Muscle layer of duodenum (tissue), 2 donors: ENCODE results near the gene ADAMTSL4.
"Not testable (repeated sequence)": the region's sequence is repeated elsewhere in the genome, so short reads cannot be mapped to it uniquely, and the experiment has no call there.

Source experiments
- H3K27ac ChIP-seq: one replicate; pipeline ENCODE4 v1.7.0; 2013; ENCODE audit warnings: mild to moderate bottlenecking, low read length
- H3K27me3 ChIP-seq: one replicate; pipeline ENCODE4 v1.7.0; 2013; ENCODE audit warnings: low read depth, mild to moderate bottlenecking, control low read depth, low read length
- H3K36me3 ChIP-seq, 2 donors: one replicate each; pipeline ENCODE4 v1.7.0; 2013; ENCODE audit warnings: low read length in 2 of 2, control low read depth in 1 of 2, mild to moderate bottlenecking in 1 of 2; ENCODE audit not compliant: insufficient read depth in 2 of 2, control insufficient read depth in 1 of 2
- H3K4me1 ChIP-seq, 2 donors: one replicate each; pipeline ENCODE4 v1.7.0; 2013; ENCODE audit warnings: low read length in 2 of 2, mild to moderate bottlenecking in 2 of 2, control low read depth in 1 of 2, moderate library complexity in 1 of 2; ENCODE audit not compliant: insufficient read depth in 2 of 2, control insufficient read depth in 1 of 2
- H3K4me3 ChIP-seq, 2 donors: one replicate each; pipeline ENCODE4 v1.7.0; 2013; ENCODE audit warnings: low read length in 2 of 2, low read depth in 1 of 2, mild to moderate bottlenecking in 1 of 2
- H3K9me3 ChIP-seq, 2 donors: one replicate each; pipeline ENCODE4 v1.7.0; 2013; ENCODE audit warnings: low read length in 2 of 2, control low read depth in 1 of 2, mild to moderate bottlenecking in 1 of 2; ENCODE audit not compliant: control insufficient read depth in 1 of 2
- donor health status: healthy.

The ADAMTSL4 gene

DNA sequence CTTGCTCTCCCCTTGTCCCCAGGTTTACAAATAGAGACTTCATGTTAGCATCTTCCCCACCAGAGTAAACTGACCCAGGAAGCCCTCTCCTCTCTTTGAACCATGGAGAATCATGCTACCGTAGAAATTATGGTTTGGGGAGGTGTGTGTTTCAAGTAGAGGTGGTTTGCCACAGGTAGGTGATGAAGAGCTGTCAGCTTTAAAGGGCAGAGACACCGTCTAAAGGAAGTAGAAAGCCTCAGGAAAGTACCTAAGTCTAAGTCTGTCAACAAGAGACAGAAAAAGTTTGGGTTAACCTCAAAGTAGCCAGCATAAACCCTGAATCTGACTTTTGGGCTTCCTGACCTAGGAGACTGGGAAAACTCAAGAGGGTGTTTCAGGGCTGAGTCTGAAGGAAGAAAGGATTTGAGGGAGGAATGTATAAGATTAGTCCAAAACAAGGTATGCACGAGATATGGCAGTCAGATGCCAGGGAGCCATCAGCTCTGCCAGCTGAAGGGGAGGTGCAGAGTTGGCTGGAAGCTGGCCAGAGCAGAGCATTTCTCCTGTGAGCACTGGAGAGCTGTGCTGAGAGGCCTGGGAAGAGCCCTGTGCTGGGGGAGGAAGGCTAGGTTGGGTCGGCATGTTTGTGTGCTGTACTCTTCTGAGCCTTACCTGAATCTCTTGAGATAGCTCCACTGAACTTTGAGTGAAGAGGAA is 14.3 kb downstream of the ADAMTSL4 start:
- H3K27me3 ChIP-seq = no peaks in the 10 kb centered on the region
- H3K4me1 ChIP-seq = peaks cover 55 to 80% of the 10 kb centered on the region in 2 donors
- H3K27ac ChIP-seq = peak overlapping the region; percentile 100
- H3K4me3 ChIP-seq = peak overlapping the region; percentile 64 to 76
- no peaks in the 10 kb centered on the region for H3K9me3 ChIP-seq
- peaks cover 0 to 10% of the 10 kb centered on the region in 2 donors for H3K36me3 ChIP-seq

DNA sequence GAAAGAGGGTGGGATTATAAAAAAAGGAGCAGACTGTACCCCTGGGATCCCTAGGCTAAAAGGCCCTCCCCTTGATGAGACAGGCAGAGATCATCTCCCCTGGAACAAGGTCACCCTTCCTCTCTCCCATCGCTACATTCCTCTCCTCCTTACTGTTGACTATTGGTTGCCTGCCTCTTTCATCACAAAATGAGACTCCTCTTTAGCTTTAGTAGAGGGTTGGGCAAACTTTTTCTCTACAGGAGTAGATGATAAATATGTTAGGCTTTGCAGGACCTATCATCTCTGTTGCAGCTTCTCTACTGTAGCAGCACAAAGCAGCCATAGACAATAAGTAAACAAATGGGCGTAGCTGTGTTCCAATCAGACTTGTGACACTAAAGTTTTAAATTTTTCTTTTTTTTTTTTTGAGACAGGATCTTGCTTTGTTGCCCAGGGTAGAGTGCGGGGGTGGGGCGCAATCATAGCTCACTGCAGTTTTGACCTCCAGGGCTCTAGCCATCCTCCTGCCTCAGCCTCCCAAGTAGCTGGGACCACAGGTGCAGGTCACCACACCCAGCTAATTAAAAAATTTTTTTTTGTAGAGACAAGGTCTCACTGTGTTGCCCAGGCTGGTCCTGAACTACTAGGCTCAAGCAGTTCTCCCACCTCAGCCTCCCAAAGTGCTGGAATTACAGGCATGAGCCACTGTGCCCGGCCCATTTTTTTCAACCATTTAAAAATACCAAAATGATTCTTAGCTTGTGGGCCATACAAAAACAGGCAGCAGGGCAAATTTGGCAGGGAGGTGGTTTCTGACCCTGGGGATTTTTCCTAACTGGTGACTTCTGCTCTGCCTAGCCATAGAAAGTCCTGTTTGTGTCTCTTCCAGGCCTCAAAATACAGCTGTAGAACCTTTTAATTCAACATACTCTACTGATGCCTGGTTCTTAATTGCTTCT is 15.1 kb downstream of the ADAMTSL4 start:
- H3K27ac ChIP-seq = peak overlapping the region; percentile 100
- no peaks in the 10 kb centered on the region for H3K27me3 ChIP-seq
- no peaks in the 10 kb centered on the region for H3K9me3 ChIP-seq
- H3K36me3 ChIP-seq = peaks cover 0 to 10% of the 10 kb centered on the region in 2 donors
- peaks cover 59 to 80% of the 10 kb centered on the region in 2 donors for H3K4me1 ChIP-seq
- H3K4me3 ChIP-seq = peak overlapping the region; percentile 37 to 64

DNA sequence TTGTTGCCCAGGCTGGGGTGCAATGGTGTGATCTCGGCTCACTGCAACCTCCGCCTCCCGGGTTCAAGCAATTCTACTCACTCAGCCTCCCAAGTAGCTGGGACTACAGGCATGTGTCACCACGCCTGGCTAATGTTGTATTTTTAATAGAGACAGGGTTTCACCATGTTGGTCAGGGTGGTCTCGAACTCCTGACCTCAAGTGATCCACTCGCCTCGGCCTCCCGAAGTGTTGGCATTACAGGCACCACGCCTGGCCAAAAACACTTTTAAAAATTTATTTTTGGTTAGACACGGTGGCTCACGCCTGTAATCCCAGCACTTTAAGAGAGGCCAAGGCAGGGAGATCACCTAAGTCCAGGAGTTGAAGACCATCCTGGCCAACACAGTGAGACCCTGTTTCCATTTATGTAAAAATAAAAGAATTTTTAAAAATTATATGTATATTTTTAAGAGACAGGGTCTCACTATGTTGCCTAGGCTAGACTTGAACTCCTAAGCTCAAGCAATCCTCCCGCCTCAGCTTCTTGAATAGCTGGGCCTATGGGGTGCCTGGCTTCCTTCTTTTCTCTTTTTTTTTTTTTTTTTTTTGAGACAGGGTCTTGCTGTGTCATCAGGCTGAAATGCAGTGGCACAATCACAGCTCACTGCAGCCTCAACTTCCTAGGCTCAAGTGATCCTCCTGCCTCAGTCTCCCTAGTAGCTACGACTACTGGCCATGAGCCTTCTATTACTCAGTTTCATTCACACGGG is 16.2 kb downstream of the ADAMTSL4 start:
- Histone ChIP-seq H3K36me3 (peaks cover 0 to 16% of the 10 kb centered on the region in 2 donors), H3K27ac (peak overlapping the region; percentile 100), H3K4me1 (peaks cover 52 to 79% of the 10 kb centered on the region in 2 donors)
- not testable (repeated sequence) for H3K4me3 ChIP-seq, H3K27me3 ChIP-seq, H3K9me3 ChIP-seq

DNA sequence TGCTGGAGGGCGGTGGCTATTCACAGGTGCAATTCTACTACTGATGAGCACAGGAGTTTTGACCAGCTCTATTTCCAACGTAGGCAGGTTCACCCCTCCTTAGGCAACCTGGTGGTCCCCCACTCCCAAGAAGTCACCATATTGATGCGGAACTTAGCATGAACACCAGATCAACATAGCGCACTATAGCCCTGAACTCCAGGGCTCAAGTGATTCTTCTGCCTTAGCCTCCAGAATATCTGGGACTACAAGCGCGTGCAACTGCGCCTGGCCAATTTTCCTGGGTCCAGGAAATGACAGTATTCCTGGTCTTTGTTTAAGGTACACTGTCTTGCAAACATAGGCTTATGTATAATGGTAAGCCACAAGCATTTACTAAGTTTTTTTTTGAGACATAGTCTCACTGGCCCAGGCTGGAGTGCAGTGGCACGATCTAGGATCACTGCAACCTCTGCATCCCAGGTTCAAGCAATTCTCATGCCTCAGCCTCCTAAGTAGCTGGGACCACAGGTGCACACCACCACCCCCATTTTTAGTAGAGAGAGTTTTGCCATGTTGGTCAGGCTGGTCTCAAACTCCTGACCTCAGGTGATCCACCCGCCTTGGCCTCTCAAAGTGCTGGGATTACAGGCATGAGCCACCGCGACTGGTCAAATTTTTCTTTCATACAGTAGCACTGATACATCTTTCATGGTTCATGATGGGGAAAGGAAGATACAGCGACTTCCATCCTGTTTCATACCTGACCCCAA is 17.6 kb downstream of the ADAMTSL4 start:
- Histone ChIP-seq H3K9me3 (no peaks in the 10 kb centered on the region), H3K27me3 (no peaks in the 10 kb centered on the region), H3K4me1 (peaks cover 49 to 81% of the 10 kb centered on the region in 2 donors), H3K27ac (peak overlapping the region; percentile 88), H3K36me3 (peaks cover 0 to 20% of the 10 kb centered on the region in 2 donors), H3K4me3 (peak overlapping the region; percentile 45 to 52)

DNA sequence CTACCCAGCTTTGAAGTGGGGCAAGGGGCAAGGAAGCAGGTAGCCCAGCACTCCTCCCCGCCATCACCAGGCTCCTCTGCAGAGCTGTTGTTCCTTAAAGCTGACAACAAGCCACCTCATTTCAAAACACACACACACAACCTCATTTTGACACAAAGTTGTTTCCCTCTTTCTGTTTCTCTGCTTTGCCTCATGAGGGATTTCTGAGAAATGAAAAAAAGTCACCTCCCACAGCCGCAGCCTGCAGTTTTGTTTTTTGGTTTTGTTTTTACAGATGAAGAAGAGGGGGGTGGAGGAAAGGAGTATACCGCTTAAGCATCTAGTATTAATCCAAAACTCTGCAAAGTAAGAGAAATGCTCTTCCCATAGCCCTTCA is 18.1 kb downstream of the ADAMTSL4 start:
- H3K36me3 ChIP-seq = peaks cover 0 to 22% of the 10 kb centered on the region in 2 donors
- peak overlapping the region; percentile 45 to 52 for H3K4me3 ChIP-seq
- H3K4me1 ChIP-seq = peaks cover 46 to 84% of the 10 kb centered on the region in 2 donors
- H3K27me3 ChIP-seq = no peaks in the 10 kb centered on the region
- no peaks in the 10 kb centered on the region for H3K9me3 ChIP-seq
- H3K27ac ChIP-seq = peak overlapping the region; percentile 88

DNA sequence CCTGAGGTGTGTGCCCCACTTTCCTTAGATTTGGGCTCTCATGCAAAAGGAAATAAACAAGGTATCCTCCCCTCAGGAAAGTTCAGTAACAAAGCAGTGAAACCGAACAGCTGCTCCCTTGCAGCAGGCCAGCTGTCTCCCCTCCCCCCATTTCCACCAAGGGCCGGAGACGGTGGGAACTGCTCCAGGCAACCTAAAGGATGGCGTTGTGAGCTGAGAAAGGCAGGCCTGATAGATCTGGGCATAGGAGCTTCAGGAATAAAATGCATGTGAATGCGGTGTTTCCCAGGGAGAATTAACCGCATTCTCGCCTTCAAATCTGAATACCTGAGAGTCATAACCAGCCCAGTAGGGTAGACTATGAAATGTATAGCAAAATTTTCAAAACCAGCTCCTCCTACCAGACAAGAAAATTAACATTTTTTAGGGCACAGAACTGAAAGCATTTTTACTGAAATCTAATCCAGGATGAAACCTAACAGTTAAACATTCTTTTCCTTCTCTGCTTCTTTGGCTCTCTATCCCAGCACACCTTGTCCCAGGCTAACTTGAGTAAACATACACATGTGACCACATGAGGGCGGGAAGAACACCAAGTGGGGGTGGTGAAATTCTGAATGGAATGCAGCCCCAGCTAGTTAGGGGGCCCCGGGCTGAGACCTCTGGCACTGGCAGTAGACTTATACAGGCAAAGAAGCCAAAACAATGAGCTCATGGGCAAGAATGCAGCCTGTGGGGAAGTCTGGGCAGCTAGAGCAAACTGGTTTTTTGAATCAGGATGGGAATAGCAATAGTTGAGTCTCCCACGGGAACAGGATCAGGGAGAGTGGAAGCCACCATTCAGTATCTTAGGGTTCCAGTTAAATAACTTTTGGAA is 18.7 kb downstream of the ADAMTSL4 start:
- H3K36me3 ChIP-seq = peaks cover 4 to 25% of the 10 kb centered on the region in 2 donors
- H3K4me1 ChIP-seq = peaks cover 41 to 84% of the 10 kb centered on the region in 2 donors
- peak overlapping the region; percentile 88 for H3K27ac ChIP-seq
- no peaks in the 10 kb centered on the region for H3K27me3 ChIP-seq
- H3K4me3 ChIP-seq = peak overlapping the region; percentile 45 to 52
- no peaks in the 10 kb centered on the region for H3K9me3 ChIP-seq

DNA sequence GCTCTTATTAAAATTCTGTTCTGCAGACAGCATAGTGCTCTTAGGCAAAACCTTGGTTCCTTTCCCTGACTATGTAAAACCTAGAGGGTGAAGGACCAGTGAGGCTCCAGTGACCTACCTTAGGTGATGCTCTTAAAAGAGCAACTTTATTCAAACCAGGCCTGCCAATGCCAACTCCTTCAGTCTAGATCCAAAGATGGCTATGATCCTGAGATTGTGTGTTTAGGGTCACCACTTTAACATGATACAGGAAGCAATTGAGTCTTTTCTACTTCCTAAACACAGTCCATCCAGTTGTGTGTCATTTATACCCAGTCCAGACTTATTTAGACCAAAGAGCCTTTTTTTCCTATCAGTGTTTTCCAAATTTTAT is 19.4 kb downstream of the ADAMTSL4 start:
- Histone ChIP-seq H3K9me3 (no peaks in the 10 kb centered on the region), H3K36me3 (peaks cover 10 to 31% of the 10 kb centered on the region in 2 donors), H3K27ac (peak overlapping the region; percentile 88), H3K4me3 (peak overlapping the region; percentile 45 to 52), H3K27me3 (no peaks in the 10 kb centered on the region), H3K4me1 (peaks cover 36 to 84% of the 10 kb centered on the region in 2 donors)

DNA sequence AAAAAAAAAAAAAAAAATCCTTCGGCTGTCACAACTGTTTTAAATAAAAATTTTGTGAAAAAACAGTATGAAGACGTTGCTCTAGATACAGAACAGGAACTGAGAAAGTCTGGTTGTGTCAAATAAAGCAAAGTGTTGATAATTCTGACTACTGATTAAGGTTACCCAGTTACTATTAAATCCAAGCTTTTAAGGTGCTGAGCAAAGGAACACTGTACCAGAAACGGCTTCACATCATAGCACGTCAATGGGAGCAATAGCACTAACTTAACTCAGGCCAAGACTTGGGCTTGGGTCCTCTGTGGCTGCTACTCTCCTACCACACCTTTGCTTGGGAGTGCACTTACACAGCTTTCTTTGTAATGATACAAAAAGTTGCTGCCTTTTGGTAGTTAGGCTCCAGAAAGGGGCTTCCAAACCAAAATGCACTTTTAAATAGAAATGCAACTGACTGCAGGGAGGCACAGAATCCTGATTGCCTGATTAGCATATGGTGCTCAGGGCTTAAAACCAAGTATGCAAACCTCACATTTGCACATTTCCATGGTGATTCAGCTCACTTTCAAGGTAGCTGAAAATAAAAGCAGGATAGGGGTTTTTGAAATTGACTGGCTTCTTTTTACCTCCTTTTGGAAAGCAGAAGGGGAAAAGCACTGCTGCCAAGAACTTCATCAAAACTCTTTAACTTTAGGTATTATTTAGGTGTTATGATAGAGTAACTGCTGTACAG is 23.9 kb downstream of the ADAMTSL4 start:
- no peaks in the 10 kb centered on the region for H3K27me3 ChIP-seq
- H3K36me3 ChIP-seq = peaks cover 50 to 64% of the 10 kb centered on the region in 2 donors
- peak overlapping the region; percentile 35 to 46 for H3K4me3 ChIP-seq
- no peaks in the 10 kb centered on the region for H3K9me3 ChIP-seq
- H3K27ac ChIP-seq = peak overlapping the region; percentile 74
- peaks cover 23 to 66% of the 10 kb centered on the region in 2 donors for H3K4me1 ChIP-seq

DNA sequence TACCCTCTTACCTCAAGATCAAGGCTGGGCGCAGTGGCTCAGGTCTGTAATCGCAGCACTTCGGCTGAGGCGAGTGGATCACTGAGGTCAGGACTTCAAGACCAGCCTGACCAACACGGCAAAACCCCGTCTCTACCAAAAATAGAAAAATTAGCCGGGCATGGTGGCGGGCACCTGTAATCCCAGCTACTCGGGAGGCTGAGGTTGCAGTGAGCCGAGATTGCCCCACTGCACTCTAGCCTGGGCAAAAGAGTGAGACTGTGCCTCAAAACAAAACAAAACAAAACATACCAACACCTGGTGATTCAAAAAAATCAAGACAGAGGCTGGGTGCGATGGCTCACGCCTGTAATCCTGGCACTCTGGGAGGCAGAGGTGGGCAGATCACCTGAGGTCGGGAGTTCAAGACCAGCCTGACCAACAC is 24.5 kb downstream of the ADAMTSL4 start:
- peaks cover 51 to 69% of the 10 kb centered on the region in 2 donors for H3K36me3 ChIP-seq
- H3K27me3 ChIP-seq, H3K9me3 ChIP-seq: not testable (repeated sequence)
- H3K27ac ChIP-seq = peak overlapping the region; percentile 74
- H3K4me3 ChIP-seq = peak overlapping the region; percentile 35 to 46
- peaks cover 19 to 62% of the 10 kb centered on the region in 2 donors for H3K4me1 ChIP-seq
